NCI-H1105 treated with DMSO at 0.1 percent for 48 hours (cell line): ENCODE results near the gene CCND2.

Source experiments
- DNase-seq: peaks from one replicate; lab custom pipeline; 2025; lab: John Stamatoyannopoulos, UW

CCND2 gene

DNA sequence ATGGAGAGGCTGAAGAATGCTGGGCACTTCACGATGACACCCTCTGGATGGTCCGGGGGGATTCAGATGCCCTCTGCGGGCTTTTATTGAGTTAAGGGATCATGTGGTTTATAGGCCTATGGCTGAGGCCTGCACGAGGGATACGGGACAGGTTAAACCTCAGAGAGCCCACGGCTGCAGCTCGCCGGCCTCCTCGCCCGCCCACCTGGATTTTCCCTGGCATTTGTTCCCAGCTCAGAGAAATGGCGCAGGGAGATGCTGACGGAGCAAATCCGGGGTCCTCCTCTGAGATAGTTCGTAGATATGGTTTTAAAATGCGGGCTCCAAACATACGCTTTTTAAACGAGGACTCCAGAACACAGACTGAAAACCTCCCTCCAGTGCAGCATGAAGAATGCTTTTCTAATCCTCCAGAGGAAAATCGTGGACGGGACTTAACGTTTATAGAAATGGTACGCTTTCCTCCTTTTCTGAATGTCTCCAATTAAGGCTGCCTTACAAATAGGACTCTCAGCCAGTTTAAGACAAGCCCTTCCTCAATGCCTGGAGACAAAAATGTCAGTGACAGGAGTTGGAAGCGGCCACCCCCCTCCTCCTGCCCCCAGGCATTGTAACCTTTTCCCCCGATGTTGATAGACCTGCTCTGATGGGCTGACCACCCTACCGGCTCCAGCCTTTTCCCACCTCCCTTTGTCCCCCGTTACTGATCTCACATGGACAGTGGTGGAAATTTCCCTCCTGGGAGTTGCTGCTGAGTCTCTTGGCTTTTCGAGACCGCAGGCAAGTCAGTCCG is 16.6 kb downstream of the CCND2 start:
- DNase-seq: no peak

DNA sequence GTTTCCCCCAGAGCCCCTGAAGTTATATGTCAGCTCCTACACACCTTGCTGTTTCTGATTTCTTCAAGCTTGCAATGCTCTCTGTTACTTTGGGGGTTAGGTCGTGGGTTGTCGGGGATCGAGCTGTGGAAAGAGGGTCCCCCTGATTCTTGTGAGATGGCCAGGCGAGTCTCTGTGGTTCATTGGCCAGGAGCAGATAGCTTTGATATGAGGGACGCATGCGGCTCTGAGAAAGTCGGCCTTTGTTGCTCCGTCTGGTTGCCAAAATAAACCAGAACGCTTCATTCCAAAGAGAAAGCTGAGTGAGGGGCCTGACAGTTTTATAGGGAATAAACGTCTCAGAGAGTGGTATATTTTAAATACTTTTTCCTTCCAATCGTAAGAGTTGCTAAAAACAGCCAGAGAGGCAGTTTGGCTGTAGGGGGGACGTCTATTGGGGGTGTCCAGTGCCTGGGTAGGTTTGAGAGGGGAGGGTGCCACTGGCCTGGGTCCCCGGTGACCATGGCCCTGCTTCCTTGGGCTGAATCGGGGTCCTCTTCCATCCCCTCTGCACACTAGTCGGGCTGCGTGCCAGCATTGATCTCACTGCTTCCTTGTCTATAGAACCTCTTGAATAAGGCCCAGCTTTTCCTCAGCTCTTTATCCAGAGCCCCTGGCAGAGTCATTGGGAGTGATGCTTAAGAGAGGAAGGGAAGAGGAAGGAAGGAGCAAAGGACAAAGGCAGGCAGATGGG is 18.9 kb downstream of the CCND2 start:
- no peak for DNase-seq

DNA sequence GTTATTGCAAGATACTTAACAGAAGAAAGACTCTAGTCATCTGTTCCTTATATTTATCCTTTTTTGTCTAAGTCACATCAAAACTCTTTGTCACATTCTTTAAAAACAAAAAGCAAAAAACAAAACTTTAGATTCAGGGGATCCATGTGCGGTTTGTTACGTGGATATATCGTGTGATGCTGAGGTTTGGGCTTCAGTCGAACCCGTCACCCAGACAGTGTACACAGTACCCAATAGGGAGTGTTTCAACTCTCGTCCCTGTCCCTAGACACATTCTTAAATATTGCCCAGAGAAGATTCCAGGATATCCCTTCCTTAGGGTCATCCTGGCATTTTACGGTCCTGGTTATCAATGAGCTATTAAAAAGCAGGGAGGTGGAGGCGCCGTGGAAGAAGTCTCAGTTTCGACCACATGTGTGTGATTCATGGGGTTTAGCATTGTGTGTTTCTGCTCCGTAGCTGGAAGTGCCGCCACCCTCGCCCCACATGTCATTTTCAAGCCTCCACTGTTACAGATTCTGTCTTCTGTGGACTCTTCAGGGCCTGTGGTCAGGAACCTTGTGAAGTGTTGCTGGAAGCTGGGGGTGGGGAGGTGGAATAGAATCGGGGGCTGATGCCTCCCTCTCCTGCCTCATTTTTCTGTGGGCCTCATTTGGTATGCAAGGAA is 19.9 kb downstream of the CCND2 start:
- no peak for DNase-seq

DNA sequence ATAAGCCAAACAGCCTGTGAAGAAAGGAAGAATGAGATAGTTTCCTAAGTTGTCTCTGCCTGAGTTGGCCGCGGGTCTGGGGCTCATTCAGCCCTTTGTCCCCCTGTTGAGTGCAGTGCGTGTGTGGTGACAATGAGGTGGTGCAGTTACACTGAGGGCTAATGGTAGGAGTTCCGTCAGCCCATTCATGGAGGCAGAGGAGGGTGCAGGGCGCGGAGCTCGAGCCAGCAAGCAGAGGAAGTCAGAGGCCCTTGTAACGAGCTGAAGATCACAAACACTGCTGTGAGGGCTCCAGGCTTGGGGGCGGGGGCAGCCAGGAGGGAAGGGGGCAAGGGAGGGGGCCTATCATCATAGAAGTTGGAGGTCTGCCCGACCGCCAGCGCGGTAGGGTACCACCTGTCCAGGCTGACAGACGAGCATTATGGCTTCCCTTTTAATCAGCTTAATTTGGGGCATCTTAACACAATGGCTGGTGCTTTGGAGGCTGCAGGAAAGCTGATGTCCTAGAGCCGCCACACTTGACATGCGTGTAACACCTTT is 20.5 kb downstream of the CCND2 start:
- DNase-seq: no peak

DNA sequence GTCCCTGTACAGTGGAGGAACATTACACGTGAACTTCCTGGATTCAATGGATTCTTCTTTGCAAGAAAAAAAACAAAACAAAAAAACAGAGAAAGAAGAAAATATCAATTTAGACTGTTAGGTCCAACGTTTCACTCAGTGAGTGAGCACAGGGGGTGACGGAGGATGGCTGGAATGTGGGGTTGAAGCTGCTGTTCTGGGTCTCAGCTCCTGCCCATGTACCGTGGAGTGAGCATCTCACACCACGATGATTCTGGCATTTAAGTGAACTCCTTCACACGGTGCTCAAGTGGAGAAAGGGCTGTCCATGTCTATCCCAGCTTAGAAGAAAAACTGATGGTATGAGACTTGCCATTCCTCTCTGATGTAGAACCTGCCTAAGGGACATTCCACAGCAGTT is 23.2 kb downstream of the CCND2 start:
- DNase-seq: no peak

DNA sequence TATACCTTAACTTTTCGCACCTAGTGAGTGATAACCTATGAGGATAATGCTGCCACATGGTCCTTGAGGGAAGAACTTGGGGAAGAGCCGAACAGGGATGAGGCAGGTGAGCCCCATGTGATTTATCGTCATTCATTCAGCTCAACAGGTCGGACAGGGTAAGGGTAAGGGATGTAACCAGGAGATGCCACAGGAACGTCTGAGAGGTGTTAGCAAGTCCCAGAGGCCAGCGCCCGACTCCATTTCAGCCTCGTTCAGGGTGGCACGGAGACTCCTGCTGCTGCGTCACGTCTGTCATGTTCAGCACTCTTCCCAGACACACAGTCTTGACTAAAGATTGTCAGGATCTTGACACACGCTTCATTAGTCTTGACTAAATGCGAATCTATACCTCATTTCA is 24.1 kb downstream of the CCND2 start:
- no peak for DNase-seq

DNA sequence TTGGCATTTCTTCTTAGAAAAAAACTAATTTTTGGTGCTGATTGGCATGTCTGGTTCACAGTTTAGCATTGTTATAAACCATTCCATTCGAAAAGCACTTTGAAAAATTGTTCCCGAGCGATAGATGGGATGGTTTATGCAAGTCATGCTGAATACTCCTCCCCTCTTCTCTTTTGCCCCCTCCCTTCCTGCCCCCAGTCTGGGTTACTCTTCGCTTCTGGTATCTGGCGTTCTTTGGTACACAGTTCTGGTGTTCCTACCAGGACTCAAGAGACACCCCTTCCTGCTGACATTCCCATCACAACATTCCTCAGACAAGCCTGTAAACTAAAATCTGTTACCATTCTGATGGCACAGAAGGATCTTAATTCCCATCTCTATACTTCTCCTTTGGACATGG is 27.3 kb downstream of the CCND2 start:
- no peak for DNase-seq

DNA sequence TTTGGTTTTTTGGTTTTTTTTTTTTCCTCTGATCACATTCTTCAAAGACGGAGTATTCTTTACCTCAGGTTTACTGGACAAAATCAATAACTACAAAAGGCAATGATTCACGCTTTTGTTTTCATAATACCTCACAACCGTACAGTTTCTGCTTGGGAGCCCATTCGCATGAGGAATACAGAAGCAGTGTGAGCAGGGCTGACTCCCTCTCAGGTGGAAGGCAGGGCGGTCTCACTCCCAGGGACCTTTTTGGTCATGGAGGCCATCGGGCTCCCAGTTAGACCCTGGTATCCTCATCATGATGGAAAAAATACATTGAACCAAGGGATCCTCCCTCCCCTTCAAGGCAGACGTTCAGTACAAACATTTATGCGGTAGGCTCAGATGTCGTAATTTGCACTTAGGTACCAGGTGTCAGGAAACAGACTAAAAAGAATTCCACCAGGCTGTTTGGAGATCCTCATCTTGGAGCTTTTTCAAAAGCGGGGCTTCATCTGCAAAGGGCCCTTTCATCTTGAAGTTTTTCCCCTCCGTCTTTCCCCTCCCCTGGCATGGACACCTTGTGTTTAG is 28.5 kb downstream of the CCND2 start:
- DNase-seq: no peak

DNA sequence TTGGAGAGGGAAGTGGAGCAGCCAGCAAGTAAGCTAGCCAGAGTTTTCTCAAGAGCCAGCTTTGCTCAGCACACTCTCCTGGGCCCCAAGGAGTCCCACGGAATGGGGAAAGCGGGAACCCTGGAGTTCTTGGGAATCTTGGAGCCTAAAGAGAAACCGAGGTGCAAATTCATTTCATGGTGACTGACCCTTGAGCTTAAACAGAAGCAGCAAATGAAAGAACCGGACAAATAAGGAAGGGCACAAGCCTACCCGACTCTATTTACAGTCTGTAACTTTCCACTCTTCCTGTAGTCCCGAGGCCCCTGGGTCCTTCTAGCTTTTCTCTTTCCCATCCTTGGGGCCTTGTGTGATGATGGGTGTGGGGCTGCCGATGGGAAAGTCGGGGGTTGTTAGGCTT is 29.3 kb downstream of the CCND2 start:
- DNase-seq: no peak

DNA sequence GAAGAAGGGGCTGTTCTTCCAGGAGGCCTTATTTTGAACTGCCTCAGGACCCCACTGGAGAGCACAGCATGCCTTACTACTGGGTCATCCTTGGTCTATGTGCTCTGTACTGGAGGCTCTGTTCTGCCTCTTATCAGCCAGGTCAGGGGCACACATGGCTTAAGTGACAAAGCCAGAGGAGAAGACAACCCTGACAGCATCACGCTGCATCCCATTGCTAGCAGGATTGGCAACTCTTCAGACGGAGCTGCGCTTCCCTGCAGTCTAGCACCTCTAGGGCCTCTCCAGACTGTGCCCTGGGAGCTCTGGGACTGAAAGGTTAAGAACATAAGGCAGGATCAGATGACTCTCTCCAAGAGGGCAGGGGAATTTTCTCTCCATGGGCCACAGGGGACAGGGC is 30.2 kb downstream of the CCND2 start:
- no peak for DNase-seq

DNA sequence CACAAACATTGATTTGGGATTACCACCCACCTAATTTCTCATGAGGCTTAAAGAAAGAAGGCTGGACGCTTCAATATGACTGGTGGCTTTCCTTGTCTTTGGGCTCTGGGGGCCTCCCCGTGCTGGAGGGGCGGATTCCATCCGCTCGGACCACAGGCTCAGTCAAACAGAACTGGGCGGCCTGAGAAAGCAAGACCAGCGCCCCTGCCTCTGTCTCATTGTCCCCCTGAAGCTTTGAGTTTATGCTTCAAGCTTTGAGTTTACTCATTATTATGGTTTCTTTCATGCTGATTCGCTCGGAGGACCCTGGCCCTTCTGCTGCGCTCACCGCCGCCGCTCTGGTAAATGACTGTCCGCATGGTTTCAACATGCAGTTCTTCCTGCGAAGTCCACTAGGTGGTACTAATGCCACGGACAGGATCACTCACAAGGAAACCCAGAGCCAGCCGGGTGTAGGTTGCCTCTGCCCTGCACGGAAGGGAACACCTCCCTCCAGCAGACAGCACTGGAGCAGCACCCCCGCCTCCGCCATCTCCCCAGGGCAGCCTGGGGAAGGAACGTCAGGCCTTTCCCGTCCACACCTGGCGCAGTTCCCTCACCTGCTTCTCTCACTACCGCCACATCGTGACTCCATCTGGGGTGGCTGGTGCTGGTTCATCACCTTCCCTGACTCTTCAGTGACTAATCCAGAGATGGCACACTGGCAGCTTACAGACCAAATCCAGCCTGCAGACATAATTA is 34.2 kb downstream of the CCND2 start:
- peak; percentile 82 for DNase-seq

DNA sequence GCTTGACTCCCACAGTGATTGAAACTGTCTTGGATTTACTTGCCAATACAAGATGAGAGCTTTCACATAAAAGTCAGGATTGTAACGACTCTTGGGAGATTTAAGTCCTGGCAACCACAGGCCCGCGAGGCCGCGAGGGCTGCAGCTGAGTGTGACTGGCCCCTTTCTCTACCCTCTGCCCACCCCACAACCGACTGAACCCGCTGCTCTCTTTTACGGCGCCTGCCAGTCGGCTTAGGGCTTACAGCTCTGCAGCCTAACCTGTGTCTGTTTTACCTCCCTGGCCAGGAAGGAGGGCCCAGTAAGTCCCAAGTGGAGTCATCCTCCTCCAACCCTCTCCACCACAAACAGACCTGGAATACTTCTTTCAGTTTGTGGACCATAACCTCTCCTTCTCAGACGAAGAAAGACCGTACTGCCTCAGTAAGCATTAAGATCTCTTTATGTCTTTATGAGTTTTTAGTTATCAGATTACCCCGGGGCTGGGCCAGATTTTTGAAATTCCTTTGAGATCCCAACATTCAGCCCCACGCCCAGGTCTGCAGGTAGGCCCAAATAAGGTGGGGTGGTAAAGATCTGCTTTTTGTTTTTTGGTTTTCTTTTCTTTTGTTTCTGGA is 34.9 kb downstream of the CCND2 start:
- no peak for DNase-seq

DNA sequence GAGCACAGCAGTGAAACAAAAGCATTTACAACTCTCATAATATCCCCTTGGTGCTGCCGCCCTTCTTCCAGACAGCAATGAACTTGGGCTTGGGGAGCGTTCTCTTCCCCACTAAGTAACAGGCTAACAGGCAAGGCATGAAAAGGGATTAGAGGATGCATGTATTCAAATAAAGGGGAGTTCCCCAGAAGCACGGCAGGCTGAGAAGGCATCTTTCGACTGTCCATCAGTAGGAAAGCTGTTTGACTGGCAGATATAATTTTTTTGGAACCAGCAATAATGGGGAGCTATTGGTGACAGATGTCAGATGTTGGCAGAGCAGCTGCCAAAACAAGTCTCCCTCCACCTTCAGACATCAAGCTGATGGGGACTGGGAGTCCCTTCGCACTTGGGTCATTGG is 38.2 kb downstream of the CCND2 start:
- DNase-seq: no peak

DNA sequence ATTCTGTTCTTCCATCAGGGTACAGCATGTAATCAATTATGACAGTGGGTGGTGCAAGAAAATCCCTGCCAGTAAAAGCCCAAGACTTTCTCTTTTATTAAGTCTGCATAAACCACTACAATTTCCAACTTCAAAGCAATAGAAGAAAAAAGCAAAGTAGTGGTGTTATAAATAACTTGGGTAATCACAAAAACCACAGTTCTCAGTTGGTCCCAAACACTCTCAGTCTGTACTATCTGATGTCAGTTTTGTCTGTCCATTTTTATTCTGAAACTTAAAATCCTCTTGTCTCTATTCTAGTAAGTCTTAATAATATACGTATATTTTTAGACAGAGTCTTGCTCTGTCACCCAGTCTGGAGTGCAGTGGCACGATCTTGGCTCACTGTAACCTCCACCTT is 38.7 kb downstream of the CCND2 start:
- no peak for DNase-seq

DNA sequence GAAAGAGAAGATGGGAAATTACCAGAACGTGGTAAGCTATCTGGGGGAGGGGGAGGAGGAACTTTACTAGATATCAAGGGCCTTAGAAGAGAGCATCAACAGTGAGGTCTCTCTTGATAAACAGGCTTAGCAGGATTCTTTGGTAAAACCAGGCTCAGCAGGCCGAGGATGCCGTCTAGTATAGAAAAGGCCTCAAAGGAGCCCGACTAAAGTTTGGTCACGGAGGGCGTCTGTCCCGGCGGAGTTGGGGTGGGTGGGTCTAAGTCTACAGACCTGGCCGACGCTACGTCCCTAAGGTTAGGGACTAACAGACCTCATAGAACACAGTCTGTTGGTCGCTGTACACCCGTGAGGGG is 46.9 kb downstream of the CCND2 start:
- DNase-seq: no peak

DNA sequence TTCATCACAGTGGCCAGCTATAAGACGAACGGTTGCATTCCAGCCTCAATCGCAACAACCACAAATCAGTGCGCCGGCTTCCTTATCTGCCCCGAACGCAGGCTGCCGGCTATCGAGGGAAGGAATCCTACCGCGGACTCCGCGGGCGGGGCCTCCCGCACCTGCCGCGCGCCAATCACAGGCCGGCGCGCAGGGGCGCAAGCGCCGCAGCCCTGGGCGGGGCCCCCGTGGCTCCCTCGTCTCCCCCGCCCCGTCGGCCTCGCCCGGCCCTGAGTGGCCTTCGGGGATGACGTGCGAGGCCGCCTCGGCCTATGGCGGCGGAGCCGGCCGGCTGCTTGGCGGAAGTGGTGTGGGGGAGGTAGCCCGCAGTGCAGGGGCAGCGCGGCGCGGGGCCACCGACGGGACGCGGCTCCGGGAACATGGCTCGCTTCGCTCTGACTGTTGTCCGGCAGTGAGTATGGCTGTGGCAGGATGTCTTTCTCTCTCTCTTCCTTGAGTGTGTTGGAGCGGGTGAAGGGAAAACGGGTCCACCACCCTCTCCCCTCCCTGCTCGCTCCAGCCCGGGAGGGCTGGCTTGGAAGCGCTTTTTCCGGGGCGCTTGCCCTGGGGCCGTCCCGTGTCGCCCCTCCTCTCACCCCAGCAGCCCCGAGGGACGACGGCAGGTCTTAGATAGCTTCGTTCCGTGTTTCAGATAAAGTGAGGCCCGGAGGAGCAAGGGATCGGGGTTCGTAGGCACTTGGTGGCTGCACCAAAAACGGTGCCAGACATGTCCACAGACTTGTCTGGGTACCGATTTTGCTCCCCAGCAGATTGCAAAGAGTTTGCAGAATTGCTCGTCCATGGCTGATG is 47.5 kb downstream of the CCND2 start, which contains the start of gene TIGAR:
Gene TIGAR (plus strand): TSS at position 361 of the 849 bp plus-strand sequence. CDS start 59 bp downstream, at position 420.
- DNase-seq: peak; percentile 91

DNA sequence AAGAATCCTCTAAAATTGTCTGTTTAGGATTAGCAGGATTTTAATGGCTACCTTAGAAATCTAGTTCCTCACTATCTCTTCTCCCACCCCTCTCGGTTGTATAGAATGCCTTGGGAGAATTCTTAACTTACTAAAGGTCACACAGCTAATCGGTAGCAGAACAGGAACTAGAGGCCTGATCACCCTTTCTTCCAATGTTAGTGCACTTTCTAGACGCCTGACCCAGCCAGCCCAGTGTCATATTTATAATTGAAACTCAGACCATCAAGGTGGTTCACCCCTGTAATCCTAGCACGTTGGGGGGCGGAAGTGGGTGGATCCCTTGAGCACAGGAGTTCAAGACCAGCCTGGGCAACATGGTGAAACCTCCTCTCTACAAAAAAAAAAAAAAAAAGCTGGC is 49.2 kb downstream of the CCND2 start:
- DNase-seq: no peak
